ENCODE measurements around the gene SWAP70. TPM values are rescaled to one million over a fixed set of nuclear protein-coding genes. Genes with fewer than 3 reads are reported as not detected.

Gene SWAP70
- polyA plus RNA-seq, 1 experiment = 24.6 TPM

DNA sequence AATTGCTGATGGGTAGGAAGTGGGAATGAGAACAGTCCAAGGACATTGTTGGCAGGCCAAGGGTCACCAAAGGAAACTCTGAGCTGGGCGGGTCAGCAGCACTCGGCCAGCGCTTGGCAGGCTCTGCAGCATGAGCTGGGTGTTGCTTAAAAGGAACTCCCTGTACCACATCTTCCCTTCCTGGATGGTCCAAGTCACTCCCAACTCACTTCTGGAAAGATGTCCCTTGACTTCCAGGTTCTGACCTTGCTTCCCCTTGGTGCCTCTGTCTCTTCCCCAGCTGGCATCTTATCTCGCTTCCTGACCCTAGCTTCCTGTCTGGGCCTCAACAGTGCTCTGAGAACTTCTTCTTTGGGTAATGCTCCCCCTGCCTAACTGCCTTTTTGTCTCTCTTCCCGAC lies 24.8 kb upstream of the SWAP70 start:
- ChIA-PET POLR2A (no interaction called here), CTCF (no interaction called here)
- no peak for DNase-seq (ENCODE audit: low read depth, low spot score)
- Histone ChIP-seq H3K27ac (ENCODE audit: low read depth, low read length) (no peak overlapping the region), H3K9me3 (ENCODE audit: control insufficient read depth, insufficient read depth, low read length) (no peaks in the 10 kb centered on the region), H3K4me3 (ENCODE audit: low read depth, low read length) (no peak overlapping the region), H3K27me3 (ENCODE audit: control insufficient read depth, insufficient read depth, low read length) (no peaks in the 10 kb centered on the region)
- TF ChIP-seq, protein P1, sequence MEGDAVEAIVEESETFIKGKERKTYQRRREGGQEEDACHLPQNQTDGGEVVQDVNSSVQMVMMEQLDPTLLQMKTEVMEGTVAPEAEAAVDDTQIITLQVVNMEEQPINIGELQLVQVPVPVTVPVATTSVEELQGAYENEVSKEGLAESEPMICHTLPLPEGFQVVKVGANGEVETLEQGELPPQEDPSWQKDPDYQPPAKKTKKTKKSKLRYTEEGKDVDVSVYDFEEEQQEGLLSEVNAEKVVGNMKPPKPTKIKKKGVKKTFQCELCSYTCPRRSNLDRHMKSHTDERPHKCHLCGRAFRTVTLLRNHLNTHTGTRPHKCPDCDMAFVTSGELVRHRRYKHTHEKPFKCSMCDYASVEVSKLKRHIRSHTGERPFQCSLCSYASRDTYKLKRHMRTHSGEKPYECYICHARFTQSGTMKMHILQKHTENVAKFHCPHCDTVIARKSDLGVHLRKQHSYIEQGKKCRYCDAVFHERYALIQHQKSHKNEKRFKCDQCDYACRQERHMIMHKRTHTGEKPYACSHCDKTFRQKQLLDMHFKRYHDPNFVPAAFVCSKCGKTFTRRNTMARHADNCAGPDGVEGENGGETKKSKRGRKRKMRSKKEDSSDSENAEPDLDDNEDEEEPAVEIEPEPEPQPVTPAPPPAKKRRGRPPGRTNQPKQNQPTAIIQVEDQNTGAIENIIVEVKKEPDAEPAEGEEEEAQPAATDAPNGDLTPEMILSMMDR (IDR thresholded peaks at IDR 0.05; ENCODE audit: low read depth, low read length) = no peak

DNA sequence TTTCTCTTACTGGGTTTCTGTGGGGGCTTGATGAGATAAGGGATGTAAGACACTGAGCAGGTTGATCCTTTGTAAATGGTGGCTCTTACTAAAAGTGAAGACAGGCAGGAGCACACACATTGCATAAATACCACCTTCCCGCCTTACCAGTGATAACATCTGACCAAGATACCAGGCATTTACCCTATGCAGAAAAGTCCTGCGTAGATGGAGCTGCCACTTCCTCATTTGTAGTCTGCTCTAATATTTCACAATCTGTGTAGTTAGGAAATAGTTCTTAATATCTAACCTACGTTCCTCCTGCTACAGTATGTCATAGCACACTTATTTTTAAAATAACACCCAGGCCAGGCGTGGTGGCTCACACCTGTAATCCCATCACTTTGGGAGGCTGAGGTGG lies 23.9 kb upstream of the SWAP70 start:
- Histone ChIP-seq H3K9me3 (ENCODE audit: control insufficient read depth, insufficient read depth, low read length) (no peaks in the 10 kb centered on the region), H3K27me3 (ENCODE audit: control insufficient read depth, insufficient read depth, low read length) (no peaks in the 10 kb centered on the region), H3K27ac (ENCODE audit: low read depth, low read length) (no peak overlapping the region), H3K4me3 (ENCODE audit: low read depth, low read length) (no peak overlapping the region)
- POLR2A ChIA-PET = interaction anchor here (0.6 kb wide), 1 partner anchor 38 kb away, joined by 6 read pairs; no protein-coding TSS in a partner anchor
- CTCF ChIA-PET = no interaction called here
- TF ChIP-seq, protein P1 (IDR thresholded peaks at IDR 0.05; ENCODE audit: low read depth, low read length) = no peak
- DNase-seq (ENCODE audit: low read depth, low spot score) = no peak

DNA sequence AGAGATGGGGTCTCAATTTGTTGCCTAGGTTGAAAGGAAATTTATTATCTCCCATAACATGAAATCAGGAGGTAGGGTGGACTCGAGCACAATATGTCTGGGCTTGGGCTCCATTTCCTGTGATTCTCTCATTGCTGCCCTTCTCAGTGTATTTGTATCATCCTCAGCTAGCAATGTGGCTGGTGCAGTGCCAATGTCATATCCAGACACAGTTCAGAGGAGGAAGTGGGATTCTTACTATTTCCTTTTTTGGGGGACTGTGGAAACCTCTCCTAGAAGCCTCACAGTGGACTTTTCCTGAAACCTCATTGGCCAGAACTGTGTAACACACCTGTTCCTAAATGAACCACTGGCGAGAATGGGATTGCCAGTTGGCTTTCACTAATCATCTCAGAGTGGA lies 21.0 kb upstream of the SWAP70 start:
- ChIA-PET CTCF (no interaction called here), POLR2A (interaction anchor here (0.7 kb wide), 1 partner anchor 482 kb away, joined by 3 read pairs; no protein-coding TSS in a partner anchor)
- Histone ChIP-seq H3K27ac (ENCODE audit: low read depth, low read length) (no peak overlapping the region), H3K9me3 (ENCODE audit: control insufficient read depth, insufficient read depth, low read length) (peaks cover 3% of the 10 kb centered on the region; the same call in 1 of the 2 replicates), H3K27me3 (ENCODE audit: control insufficient read depth, insufficient read depth, low read length) (no peaks in the 10 kb centered on the region), H3K4me3 (ENCODE audit: low read depth, low read length) (no peak overlapping the region)
- TF ChIP-seq, protein P1 (IDR thresholded peaks at IDR 0.05; ENCODE audit: low read depth, low read length) = no peak
- DNase-seq (ENCODE audit: low read depth, low spot score) = no peak

DNA sequence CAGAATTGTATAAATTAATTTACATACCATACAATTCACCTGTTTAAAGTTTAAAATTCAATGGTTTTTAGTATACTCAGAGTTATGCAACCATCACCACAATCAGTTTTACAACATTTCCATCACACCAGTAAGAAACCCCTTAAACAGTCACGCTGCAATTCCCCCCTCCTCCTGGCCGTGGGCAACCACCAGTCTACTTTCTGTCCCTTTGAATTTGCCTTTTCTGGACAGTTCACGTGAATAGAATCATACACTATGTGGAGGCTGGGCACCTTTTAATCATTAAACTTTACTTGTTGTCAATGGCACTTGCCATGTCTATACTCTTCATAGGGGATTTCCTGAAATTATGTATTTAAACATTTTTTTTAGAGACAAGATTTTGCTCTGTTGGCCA lies 20.1 kb upstream of the SWAP70 start:
- ChIA-PET POLR2A (no interaction called here), CTCF (no interaction called here)
- no peak overlapping the region for H3K4me3 ChIP-seq (ENCODE audit: low read depth, low read length)
- TF ChIP-seq, protein P1 (IDR thresholded peaks at IDR 0.05; ENCODE audit: low read depth, low read length) = no peak
- H3K27ac ChIP-seq (ENCODE audit: low read depth, low read length) = no peak overlapping the region
- DNase-seq (ENCODE audit: low read depth, low spot score) = no peak
- H3K27me3 ChIP-seq (ENCODE audit: control insufficient read depth, insufficient read depth, low read length) = no peaks in the 10 kb centered on the region
- H3K9me3 ChIP-seq (ENCODE audit: control insufficient read depth, insufficient read depth, low read length) = peaks cover 3% of the 10 kb centered on the region; the same call in 1 of the 2 replicates

DNA sequence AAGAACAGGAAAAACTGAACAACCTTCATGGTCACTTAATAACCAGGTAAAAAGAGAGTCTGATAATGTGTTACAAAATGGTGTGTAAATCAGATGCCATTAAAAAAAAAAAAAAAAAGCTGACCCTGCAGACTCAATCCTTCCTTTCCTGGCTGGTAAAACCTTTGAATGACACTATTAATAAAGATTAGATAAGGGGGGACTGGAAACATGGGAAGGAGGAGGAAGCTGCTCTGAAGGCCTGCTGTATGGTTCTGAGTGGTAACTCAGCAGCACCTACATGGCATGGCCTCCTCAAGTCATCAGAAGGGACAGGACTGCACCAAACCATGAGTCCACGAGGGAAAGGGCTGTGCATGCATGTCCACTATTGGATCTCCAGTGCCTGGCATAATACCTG lies 18.0 kb upstream of the SWAP70 start:
- no peaks in the 10 kb centered on the region for H3K27me3 ChIP-seq (ENCODE audit: control insufficient read depth, insufficient read depth, low read length)
- H3K27ac ChIP-seq (ENCODE audit: low read depth, low read length) = no peak overlapping the region
- H3K9me3 ChIP-seq (ENCODE audit: control insufficient read depth, insufficient read depth, low read length) = peaks cover 3% of the 10 kb centered on the region; the same call in 1 of the 2 replicates
- no peak overlapping the region for H3K4me3 ChIP-seq (ENCODE audit: low read depth, low read length)
- DNase-seq (ENCODE audit: low read depth, low spot score) = no peak
- TF ChIP-seq, protein P1 (IDR thresholded peaks at IDR 0.05; ENCODE audit: low read depth, low read length) = no peak
- POLR2A ChIA-PET = interaction anchor here (0.6 kb wide), 1 partner anchor 445 kb away, joined by 3 read pairs; no protein-coding TSS in a partner anchor
- CTCF ChIA-PET = no interaction called here

All from AG04450 (cell line).